HG02623 (cell line): ENCODE results near the gene CDCA7L.
"Not testable (repeated sequence)": the region's sequence is repeated elsewhere in the genome, so short reads cannot be mapped to it uniquely, and the experiment has no call there.

ENCODE experiments used
- ATAC-seq: cut with Tn5 transposase; IDR thresholded peaks from one replicate; pipeline ENCODE4 v1.9.1; 2021; ENCODE audit warnings: moderate library complexity; ENCODE audit not compliant: unreplicated experiment

CDCA7L gene

DNA sequence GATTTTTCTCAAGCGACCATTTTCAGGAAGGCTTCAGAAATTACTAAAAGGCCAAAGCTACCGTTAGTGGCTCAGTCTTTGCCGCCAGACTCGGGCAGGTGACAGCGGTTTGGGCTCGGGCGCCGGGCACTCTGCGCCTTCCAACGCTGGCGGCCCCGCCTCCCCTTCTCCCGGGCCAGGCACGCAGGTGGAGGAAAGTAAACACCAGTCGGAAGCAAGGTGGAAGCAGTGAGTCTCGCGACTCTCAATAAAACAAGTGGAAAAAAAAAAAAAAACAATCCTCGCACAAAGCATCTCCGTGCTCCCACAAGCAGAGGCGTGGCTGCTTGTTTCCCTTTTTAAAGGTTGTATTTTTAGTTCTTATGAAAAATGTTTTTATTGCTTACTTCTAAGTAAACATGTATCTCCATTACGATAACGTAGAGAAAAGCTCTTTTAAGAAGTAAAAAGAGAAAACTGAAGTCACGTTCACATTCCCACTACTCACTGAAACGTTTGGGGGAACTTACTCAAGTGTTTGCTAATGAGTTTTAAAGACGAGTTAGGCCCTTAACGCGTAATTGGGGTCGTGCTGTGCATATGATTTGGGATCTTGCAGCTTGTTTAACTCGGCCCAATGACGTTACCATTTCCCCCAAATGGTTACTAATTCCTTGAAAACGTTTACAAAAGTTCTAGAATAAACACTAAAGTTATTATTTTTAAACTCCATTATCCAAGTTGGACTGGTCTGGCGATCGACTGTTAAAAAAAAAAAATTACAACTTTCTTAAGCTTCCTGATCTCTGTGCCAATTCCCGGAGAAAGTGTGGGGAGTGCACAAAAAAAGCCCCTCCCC lies 864 bp downstream of the CDCA7L start:
- ATAC-seq = no peak

DNA sequence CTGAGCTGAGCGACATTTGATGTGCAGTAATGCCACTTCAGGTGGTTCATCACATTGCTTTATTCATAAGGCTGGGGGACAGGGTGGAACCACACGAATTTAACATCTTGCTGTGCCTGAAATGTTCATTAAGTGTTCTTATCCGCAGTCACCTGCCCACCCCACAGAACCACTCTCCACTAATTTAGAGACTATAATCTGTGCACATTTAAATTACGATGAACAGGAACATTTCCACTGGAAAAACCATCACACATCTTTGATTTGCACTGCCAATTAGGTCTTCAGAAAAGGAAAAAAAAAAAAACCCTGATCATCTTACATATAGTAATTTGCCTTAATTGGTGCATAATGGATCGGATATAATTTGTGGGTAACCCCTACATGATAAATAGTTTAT lies 2.3 kb downstream of the CDCA7L start:
- no peak for ATAC-seq

DNA sequence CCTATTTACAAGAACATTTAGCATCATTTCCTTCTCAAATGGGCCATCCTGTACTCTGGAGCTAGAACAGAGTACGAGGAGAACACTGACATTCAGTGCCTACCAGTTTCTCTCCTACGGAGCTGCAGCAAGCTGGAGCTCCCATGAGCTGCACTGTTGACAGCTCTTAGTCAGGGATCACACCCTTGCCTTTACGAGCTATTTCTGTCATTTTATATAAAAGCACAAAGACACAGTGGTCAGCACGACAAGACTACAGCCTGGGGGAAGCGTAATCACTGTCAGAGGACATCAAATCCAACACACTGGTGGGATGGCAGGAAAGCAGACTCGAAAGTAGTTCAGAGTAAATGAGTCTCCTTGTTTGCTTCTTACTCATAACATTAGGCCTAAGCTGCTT lies 2.7 kb downstream of the CDCA7L start:
- no peak for ATAC-seq

DNA sequence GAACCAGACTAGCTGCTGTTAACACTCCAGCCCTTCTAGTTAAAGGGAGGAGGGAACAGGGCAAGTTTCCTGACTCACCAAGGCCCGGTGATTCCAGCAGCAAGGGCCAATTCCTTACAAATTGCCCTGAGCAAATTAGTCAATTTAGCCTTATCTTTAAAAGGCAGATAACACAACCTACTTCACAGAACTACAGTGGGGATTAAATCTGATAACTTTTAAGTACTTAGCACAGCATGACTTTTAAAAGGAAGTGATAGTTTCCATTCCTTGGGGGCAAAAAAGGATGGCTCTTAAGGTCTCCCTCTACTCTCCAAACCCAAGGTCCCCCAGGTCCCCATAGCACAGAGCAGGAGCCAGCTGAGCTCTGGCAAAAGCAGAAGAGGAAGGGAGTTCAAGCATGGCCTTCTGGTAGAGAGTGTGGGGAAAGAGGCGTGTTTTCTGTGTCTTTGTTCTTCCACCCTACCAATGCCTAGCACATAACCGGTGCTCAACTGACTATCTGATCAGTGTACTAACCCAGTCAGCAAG lies 4.0 kb downstream of the CDCA7L start:
- ATAC-seq = peak; percentile 19

DNA sequence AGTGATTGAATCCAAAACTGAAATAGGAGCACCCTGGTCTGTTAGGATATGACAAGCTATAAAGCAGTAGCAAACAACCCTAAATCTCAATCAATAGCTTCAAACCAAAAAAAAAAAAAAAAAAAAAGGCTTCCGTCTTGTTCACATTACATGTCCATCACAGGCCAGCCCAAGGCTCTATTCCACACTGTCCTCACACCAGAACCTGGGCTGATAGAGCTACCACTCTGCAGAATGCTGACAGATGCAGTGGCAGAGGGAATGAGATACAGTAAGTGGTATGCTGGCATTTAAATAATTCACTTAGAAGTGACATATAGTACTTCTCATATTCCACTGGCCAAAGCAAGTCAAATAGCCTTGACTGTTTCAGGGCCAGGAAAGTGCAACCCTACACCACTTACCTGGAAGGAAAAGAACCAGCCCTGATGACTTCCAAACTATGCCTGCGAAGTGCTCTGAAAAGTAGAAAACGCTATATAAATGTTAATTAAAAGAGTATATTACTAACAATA lies 5.8 kb downstream of the CDCA7L start:
- no peak for ATAC-seq

DNA sequence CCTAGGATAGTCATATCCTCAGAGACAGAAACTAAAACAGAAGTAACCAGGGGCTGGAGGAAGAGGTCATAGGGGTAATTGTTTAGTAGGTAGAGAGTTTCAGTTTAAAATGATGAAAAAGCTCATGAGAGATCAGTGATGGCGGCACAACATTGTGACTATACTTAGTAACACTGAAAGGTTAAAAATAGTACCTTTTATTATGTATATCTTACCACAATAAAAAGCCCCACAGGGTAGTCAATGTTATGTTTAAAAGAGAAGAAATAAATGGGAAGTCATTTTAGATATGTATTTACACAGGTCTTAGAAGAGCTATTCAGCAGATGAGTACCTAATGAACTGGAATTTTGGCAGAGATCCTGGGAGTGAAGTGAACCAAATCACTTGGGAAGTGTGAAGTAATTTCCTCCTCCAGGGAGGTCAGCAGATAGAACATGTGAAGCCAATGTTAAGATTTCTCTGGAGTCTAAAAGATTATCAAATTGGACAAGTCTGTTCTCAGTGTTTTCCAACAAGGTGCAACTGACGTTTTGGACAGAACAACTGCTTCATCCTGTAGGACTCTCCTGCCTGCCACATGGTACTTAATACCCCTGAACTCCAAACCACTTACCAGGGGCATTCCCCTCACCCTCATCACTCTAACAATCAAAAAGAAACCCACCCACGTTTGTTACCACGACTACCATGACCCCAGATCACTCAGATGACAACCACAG lies 6.4 kb downstream of the CDCA7L start:
- peak; percentile 79 for ATAC-seq

DNA sequence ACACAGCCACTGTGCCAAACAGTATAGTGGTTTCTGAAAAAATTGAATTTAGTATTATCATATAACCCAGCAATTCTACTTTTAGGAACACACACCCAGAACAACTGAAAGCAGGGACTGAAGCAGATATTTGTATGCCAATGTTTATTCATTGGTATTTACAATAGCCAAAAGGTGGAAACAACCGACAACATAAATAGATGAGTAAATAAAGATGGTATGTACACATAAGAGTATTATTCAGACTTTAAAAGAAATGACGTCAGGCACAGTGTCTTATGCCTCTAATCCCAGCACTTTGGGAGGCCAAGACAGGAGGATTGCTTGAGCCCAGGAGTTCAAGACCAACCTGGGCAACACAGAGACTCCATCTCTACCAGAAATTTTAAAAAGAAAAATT lies 7.2 kb downstream of the CDCA7L start:
- ATAC-seq = no peak

DNA sequence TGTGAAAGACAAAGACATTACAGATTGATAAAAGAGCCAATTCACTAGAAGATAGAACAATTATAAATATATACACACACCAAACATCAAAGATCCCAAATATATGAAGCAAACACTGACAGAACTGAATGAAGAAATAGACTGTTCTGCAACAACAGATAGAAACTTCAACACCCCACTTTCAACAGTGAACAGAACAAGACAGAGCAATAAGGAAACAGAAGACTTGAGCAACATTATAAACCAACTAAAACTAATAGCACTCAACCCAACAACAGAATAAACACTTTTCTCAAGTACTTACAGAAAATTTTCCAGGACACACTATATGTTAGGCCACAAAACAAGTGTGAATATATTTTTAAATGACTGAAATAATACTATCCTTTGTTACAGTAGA lies 10.9 kb downstream of the CDCA7L start:
- ATAC-seq = no peak

DNA sequence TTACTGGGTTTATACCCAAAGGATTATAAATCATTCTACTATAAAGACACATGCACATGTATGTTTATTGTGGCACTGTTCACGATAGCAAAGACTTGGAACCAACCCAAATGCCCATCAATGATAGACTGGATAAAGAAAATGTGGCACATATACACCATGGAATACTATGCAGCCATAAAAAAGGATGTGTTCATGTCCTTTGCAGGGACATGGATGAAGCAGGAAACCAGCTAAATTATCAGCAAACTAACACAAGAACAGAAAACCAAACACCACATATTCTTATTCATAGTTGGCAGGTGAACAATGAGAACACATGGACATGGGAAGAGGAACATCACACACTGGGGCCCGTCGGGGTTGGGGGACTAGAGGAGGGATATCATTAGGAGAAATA lies 12.4 kb downstream of the CDCA7L start:
- not testable (repeated sequence) for ATAC-seq

DNA sequence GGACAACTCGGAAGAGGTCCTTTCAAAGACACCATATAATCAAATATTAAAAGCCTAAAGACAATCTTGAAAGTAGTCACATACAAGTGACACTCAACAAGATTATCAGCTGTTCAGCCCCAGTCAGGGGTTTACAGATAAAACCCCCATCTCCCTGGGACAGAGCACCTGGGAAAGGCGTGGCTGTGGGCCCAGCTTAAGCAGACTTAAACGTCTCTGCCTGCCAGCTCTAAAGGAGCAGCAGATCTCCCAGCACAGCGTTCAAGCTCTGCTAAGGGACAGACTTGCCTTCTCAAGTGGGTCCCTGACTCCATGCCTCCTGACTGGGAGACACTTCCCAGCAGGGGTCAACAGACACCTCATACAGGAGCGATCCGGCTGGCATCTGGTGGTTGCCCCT lies 18.0 kb downstream of the CDCA7L start:
- ATAC-seq = no peak

DNA sequence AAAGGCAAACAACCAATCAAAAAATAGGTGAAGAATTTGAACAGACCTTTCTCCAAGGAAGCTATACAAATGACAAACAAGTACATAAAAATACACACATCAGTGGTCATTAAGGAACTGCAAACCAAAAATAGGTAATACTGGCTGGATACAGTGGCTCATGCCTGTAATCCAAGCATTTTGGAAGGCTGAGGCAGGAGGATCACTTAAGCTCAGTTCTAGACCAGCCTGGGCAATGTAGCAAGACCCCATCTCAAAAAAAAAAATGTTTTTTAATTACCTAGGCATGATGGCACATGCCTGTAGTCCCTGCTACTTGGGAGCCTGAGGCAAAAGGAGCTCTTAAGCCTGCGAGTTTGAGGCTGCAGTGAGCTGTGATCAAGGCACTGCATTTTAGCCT lies 19.3 kb downstream of the CDCA7L start:
- ATAC-seq = no peak

DNA sequence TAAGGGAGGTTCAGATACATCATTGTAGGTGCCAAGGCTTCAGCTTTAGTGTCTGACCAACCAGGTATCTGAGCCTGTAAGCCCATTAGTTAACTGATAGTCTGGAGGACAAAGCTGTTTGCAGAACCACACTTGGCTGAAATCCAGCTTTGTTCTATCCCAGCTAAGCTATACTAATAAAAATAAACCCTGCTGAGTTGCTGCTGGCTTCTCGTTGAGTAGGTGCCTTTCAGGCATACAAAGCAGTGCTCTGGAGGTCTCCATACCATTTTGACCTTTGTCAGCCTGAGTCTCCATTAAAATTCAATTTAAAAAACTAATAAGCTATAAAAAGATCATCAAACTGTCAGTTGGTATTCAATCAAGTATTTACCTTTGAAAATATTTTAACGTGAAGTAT lies 22.0 kb downstream of the CDCA7L start:
- ATAC-seq = no peak

DNA sequence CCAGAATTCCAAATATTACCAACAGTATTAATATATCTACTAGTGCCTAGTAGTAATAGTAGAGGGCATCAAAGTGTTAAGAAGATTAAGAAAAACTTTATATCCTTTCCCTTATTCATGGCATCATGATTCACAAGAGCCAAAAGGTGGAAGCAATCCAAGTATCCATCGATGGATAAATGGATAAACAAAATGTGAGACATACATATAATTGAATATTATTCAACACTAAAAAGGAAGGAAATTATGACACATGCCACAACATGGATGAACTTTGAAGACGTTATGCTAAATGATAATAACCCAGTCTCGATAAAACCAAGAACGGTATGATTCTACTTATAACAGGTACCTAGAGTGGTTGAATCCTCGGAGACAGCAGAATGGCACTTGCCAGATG lies 23.1 kb downstream of the CDCA7L start:
- ATAC-seq = no peak

DNA sequence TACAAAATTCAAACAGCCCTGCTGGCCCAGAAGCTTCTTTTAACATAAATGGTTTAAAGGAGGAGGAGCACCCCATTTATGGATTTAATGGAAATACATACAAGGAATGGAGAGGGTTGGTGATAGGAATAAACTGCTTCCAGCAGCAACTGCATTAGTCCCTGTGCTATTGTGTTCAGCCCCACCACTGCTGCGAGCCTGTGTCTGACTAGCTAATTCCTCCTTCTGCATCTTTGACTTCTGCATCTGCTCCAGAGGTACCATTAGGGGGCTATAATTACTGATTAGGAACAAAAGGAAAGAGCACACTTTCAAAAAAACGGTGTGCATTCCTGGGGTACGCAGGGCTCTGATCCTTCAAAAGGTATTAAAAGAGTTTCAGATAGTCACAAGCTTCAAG lies 24.8 kb downstream of the CDCA7L start:
- ATAC-seq = no peak

DNA sequence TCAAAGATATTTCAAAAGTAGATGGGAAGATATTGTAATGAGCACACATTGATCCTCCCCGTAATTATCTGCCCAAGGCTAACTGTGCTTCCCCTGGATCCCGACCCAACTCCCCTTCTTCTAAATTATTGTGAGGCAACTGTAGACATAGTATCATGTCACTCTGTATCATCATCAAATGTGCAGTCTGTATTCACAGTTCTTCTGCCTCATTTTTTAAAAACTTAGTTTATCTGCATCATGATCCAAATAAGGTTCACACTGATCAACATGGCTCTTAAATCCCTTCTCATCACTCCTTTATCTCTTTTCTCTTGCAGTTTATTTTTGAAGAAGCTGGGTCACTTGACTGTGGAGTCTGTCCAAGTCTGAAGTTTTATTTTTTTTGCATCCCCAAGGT lies 27.5 kb downstream of the CDCA7L start:
- ATAC-seq = no peak

DNA sequence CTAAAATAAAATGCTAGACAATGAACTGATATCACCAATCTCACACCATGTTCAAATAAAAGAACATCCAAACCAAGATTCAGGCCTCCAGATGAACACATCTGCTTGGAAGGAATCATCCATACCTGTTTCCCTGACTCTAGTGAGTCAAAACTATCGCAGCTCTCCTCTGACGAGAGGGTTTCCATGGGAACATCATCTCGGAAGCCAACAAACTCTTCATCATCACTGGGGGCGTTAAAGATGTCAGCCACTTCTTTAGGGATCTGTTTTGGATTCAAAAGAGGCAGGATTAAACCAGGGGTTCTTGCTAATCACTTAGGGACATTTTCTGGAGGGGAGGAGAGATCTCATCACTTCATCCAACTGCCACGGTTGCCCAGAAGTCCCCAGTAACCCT lies 29.1 kb downstream of the CDCA7L start:
- ATAC-seq = no peak

DNA sequence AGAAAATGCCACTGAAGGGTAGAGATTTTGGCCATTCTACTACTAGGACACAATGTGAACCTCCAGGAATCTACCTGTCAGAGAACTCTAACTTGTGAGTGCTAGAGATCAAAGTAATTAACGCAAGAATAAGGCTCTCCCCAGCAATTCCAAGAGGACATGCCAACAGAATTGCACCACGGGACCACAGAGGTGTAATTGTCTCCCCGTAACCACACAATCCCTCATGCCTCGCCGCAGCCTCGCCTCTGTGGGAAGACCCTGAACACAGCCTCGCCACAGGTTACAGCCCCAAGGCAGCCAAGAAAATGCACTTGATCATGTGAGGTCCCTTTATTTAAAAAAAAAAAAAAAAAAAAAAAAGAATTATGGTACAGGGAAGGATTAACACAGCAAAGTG lies 29.5 kb downstream of the CDCA7L start:
- ATAC-seq = no peak

DNA sequence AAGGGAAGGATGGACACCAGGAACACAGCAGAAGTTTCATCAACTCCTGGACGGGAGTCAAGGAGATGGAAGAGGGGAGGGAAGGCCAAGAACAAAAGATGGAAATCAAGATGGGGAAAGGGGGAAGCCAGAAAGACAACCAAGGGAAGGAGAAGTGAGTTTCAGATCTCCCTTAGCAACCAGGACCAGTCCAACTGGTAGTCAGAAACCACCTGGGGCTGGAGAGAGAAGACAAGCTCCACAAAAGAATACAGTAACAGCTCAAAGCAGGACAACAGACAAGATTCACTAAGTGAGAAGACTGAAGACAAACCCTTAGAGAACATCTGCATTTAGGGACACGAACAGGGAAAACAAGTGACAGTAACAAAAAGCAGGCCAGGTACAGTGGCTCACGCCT lies 30.6 kb downstream of the CDCA7L start:
- ATAC-seq = no peak

DNA sequence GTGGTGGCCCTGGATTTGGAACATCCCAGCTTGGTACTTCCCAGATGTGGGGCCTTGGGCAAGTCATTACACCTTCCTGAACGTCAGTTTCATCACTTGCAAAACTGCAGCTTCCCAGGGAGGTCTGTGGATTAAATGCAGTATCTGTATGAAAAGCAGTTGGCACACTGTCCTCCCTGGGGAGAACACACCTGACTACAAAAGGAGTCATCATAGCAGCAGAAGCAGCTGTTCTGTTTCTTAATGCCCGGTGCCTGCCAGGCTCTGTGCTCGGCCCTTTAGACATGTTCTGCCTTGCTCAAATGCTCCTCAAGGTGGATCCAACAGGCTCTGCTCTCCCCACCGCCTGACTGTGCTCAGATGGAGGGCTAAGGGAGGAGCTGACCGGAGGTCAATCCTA lies 31.0 kb downstream of the CDCA7L start:
- ATAC-seq = no peak

DNA sequence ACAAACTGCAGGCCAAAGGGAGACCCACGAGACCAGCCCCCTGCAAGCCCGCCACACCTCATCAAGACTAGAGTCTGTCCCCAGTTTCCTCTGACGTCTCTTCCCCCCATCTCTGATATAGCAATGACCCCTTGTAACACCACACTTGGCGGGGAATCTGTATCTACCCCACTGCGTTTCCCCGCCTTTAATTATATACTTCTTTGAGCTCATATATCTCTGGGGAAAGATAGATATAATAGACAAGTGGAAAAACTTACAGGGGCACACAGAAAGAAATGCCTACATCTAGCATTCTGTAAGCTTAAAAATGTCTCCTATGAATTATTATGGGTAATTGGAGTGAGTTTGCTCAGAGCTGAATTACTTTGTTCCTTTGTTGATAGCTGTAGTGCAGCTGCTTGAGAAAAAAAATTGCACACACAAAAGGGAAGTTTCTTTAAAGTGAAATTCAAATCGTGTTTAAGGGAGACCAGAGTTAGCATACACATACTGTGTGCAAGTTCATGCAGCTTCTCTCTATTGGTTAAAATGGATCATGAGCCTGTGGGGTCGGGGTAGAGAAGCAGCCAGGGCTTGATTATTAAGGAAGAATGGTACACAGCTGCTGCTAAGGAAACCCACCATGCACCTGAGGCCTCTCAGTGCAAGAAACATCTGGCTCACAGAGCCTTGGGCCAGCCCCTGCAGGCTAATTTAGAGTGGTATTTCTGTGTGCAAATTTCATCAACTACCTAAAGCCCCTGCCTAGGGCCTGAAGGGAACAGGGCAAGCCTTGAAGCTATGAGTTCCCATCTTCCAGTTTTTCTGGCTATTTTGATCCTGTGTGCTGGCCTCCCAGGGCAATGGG lies 32.5 kb downstream of the CDCA7L start:
- no peak for ATAC-seq

DNA sequence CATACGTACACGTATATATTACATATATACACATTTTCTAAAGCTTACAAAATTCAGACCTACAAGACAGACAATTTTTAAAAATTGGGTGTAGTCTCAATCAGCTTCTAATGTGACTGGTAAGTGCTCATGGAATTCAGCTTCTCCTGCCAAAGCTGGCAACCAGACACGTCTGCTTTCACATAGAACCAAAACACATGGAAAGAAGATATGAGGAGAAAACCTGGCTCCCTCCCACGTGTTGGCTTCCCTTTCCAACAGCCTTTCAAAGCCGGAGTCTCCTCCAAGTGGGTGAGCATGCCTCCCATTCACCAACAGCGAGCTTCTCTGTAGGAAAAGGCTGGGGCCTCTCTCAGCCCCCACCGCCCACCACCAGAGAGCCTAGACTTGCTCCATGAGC lies 33.4 kb downstream of the CDCA7L start:
- ATAC-seq = no peak
